ENCODE data around the gene PTPN9. TPM values are rescaled to one million over a fixed set of nuclear protein-coding genes. Genes with fewer than 3 reads are reported as not detected.

Gene PTPN9
- 14.9 and 15.3 TPM in 2 replicates for total RNA-seq (2014; rRNA removed; shearing (Covaris generic))

DNA sequence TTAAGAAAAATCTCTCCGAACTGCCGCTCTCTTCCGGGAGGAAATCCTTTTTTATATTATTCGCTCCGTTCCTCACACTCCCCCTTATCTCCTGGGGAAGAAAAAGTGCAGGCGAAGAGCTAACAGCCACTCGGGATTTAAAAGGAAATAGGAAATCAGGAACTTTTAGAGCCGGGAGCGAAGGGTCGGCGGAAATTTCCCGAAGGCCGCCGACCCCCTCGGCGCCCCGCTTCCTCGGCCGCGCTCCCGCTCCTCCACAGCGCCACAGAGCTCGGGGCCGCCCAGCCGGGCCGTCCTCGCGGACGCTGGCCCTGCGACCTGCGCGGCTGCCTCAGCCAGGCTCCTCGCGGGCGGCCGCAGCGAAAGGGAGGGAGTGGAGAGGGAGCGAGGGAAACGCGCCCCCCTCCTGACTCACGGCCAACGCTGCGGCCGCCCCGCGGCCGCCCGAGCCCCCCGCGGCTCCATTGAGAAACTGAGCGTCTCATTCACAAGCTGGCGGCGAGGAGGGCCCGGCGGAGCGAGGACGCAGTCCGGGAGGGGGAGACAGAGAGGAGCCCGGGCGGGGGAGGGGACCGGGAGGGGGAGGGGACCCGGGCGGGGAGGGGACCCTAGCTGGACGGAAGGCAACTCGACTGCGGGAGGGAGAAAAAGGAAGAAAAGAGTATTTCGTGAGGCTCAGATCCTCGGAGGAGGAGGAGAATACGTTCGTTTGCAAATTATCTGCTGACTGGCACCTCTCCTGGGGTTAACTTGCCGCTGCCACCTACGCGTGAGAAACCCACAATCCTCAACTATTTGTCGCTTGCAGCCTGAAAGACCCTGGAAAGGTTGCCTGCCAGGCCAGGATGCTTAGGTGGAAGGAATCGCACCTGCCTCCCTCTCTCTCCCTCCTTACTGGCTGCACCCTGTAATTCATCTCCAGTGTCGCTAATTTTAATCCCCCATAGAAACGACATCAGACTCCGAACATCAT lies at the start of gene PTPN9:
Gene PTPN9, minus strand, starts transcription at position 368 of the 973 bp plus-strand sequence. CDS start 539 bp downstream, outside the sequence.

DNA sequence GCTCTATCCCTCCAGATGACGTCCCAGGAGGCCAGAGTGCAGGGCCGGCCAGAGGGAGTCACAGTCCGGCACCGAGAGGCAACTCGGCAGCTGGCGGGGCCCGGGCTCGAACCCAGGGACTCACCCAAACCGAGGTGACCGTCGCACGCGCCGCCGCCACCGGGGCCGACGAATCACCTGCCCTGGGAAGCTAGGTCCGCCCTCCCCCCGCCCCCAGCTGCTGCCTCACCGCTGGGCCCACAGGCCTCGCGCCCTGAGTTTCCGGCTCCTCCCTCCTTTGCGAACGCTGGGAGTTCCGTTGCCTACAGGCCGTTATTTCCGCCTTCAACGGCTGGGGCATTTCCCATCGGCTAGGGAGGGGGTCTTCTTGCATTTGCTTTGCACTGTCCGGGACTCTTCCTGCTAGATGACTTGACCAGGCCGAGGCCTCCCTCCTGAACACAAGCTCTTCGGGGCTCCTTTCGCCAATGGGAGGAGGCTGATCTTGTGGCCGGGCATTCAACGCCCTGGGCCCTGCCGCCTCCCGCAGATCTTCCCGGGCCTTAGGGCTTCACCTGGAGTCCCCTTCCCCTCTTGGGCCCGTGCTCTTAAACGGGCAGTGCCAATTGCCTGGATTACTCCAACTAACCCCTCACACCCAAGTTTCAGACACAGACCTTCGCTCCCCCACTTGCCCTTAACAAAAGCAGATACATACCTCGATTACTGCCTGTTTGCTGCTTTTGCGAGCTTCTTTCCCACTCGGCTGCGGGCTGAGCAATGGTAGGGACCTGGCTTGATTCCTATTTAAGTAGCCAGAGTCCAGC lies 46.6 kb upstream of the PTPN9 start, which contains the start of gene SNUPN:
Gene SNUPN, minus strand, starts transcription at position 184 of the 806 bp plus-strand sequence. CDS start 4,674 bp downstream, outside the sequence.

DNA sequence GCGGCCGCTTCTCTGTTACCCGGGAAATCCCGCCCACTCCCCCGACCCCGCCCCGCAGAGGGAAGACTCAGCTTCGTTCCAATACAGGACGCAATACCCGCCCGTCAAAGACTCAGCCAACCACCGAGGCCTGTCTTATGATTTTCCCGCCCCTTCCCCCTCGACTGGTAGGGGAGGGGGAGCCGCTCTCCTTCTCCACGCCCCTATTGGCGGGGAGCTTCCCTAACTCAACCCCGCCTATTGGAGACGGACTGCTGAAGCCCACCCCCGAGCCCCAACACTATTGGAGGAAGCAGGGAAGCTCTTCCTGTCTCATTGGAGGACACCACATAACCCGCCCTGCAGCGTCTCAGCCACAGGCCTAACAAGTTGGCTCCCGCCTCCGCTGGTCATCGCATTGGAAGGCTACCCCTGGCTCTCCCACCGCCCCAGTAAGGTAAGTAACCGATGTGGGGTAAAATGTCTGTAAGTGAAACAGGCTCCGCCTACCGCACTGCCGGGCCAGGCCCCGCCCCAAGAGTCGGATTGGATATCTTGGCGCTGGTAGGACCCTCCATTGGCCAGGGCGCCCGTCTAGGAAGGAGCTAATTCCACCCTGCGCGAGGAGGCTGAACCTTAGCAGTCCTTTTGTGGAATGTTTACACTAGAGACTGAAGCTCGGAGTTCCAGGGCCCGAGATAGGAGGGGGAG lies 127.3 kb downstream of the PTPN9 start, which contains the start of gene SIN3A:
Gene SIN3A, minus strand, starts transcription at position 17 of the 690 bp plus-strand sequence. CDS start 21,315 bp downstream, outside the sequence.

Small RNAs within 50 kb of the gene (small RNA-seq; reads per million reads assigned to genes)
- gene AC105036.1 (not detected), gene AC105036.2 (not detected)

Other genes with a start within 250 kb of the PTPN9 start
- gene COMMD4, start 243.3 kb downstream of the PTPN9 start, total RNA-seq (2014; rRNA removed; shearing (Covaris generic)) = 166 and 170 TPM in 2 replicates
- gene NEIL1, start 232.3 kb downstream of the PTPN9 start, total RNA-seq (2014; rRNA removed; shearing (Covaris generic)) = 3.8 and 9.4 TPM in 2 replicates
- gene MAN2C1, start 210.7 kb downstream of the PTPN9 start, total RNA-seq (2014; rRNA removed; shearing (Covaris generic)) = 207 and 214 TPM in 2 replicates
- 31.0 and 40.1 TPM in 2 replicates for gene SIN3A, start 127.6 kb downstream of the PTPN9 start, total RNA-seq (2014; rRNA removed; shearing (Covaris generic))
- 28.7 and 29.4 TPM in 2 replicates for gene SNUPN, start 46.4 kb upstream of the PTPN9 start, total RNA-seq (2014; rRNA removed; shearing (Covaris generic))
- 88.7 and 95.7 TPM in 2 replicates for gene IMP3, start 60.9 kb upstream of the PTPN9 start, total RNA-seq (2014; rRNA removed; shearing (Covaris generic))
- gene SNX33, start 68.6 kb upstream of the PTPN9 start, total RNA-seq (2014; rRNA removed; shearing (Covaris generic)) = 9.1 and 9.2 TPM in 2 replicates
- gene CSPG4, start 133.5 kb upstream of the PTPN9 start, total RNA-seq (2014; rRNA removed; shearing (Covaris generic)) = 257 and 268 TPM in 2 replicates